GM12864 (cell line): ENCODE measurements around the gene USO1.

ENCODE experiments used
- DNase-seq: peaks from one replicate; pipeline ENCODE4 v3.0.0-alpha.2; 2011; ENCODE audit warnings: low read depth
- H3K4me3 ChIP-seq: 2 replicates; pipeline ENCODE4 v1.5.1; 2011; ENCODE audit warnings: mild to moderate bottlenecking, low read depth, low read length, control low read depth
- TF ChIP-seq, protein P1 (sequence below): IDR thresholded peaks from 2 replicates; pipeline ENCODE4 v1.5.1; 2011; ENCODE audit warnings: low read depth, mild to moderate bottlenecking, moderate library complexity, low read length, control low read depth, inconsistent platforms; ENCODE audit errors: missing control alignments

USO1 gene

DNA sequence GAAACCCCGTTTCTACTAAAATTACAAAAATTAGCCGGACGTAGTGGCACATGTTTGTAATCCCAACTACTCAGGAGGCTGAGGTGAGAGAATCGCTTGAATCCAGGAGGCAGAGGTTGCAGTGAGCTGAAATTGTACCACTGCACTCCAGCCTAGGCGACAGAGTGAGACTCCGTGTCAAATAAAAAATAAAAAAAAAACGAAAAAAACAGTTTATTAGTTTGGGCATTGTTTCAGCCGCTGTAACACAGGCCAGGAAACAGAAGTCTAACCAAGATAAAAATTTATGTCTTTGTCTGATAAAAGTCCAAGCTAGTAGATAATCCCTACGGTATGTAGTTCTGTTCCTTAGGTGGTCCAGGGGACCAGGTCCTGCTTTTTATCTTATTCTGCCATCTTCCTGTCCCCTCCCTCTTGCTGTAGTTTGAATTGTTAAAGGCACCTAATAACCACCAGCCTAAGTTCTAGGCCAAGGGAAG, 21.4 kb downstream of the USO1 start:
- TF ChIP-seq, protein P1, sequence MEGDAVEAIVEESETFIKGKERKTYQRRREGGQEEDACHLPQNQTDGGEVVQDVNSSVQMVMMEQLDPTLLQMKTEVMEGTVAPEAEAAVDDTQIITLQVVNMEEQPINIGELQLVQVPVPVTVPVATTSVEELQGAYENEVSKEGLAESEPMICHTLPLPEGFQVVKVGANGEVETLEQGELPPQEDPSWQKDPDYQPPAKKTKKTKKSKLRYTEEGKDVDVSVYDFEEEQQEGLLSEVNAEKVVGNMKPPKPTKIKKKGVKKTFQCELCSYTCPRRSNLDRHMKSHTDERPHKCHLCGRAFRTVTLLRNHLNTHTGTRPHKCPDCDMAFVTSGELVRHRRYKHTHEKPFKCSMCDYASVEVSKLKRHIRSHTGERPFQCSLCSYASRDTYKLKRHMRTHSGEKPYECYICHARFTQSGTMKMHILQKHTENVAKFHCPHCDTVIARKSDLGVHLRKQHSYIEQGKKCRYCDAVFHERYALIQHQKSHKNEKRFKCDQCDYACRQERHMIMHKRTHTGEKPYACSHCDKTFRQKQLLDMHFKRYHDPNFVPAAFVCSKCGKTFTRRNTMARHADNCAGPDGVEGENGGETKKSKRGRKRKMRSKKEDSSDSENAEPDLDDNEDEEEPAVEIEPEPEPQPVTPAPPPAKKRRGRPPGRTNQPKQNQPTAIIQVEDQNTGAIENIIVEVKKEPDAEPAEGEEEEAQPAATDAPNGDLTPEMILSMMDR, result no peak
- no peak for DNase-seq
- no peak overlapping the region for H3K4me3 ChIP-seq

DNA sequence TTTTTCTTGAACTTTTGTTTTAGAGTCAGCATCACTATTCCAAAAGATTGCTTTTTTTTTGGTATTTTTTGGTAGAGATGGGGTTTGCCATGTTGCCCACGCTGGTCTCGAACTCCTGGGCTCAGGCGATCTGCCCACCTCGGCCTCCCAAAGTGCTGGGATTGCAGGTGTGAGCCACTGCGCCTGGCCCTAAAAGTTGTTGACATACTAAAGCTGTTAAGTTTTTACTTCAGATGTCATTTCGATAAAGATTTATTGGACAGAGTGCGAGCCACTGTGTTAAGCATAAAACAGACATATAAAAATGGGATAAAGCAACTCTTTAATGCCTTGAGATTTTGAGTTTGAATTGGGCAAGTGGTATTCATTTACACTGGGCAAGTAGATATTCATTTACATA, 28.3 kb downstream of the USO1 start:
- TF ChIP-seq, protein P1, result no peak
- H3K4me3 ChIP-seq, result no peak overlapping the region
- DNase-seq, result no peak

DNA sequence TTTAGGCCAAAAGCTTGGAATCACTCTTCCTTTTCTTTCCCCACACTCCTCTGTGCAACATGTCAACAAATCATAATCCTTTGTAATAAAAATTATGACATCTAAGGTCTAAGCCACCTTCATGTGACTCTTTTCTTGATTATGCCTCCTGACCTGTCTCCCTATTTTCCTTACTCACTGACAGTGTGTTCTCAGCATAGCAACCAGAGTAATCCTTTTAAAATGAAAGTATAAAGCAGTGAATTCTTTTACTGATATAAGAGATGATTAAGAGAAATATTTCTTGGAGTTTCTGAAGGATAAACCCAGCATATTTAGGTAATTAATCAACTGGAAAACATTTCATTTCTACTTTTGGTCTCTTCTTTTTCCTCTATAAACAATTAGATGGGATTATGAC, 44.7 kb downstream of the USO1 start:
- TF ChIP-seq, protein P1, result no peak
- H3K4me3 ChIP-seq, result no peak overlapping the region
- DNase-seq, result no peak

DNA sequence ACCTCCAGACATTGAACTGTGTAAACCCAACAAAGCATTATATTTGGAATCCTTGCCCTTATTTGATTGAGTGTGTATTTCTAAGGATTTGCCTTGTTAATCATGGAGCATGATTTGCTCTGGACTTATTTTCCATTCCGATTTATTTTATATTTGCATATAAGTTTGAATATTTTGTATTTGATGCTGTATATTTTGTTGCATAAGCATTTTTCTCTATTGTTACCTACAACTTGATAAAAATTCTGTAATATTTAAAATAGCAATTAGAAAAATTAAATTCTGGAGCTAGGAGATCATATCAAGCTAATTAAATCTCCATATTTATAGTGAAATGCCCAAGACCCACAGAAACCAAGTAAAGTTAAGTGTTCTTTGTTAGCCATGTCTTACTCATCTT, 47.2 kb downstream of the USO1 start:
- H3K4me3 ChIP-seq, result no peak overlapping the region
- DNase-seq, result no peak
- TF ChIP-seq, protein P1, result no peak

DNA sequence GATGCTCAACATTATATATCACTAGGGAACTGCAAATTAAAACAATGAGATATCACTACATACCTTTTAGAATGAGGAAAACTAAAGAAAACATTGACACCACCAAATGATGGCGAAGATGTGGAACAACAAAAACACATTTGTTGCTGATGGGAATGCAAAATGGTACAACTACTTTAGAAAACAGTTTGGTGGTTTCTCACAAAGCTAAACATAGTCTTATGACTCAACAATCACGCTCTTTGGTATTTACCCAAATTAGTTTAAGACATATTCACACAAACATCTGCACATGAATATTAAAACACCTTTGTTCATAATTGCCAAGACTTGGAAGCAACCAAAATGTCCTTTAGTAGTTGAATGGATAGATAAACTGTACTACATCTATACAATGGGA, 53.2 kb downstream of the USO1 start:
- DNase-seq, result no peak
- no peak overlapping the region for H3K4me3 ChIP-seq
- TF ChIP-seq, protein P1, result no peak

DNA sequence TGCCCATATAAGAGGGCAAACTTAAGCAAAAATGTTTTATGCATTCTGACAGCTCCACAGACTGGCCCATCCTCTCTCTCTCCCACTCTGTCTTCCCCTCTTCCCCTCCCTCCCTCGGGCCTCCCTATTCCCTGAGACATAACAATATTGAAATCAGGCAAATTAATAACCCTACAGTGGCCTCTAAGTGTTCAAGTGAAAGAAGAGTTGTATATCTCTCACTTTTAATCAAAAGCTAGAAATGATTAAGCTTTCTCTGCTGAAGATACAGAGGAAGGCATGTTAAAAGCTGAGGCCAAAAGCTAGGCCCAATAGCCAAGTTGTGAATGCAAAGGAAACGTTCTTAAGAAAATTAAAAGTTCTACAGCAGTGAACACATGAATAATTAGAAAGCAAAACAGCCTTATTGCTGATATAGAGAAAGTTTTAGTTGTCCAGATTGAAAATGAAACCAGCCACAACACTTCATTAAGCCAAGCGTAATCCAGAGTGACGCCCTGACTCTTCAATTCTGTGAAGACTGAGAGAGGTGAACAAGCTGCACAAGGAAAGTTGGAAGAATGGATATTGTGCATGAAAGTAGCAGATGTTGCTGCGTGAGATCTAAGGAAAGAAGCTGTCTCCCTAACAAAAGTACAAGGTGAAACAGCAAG, 54.9 kb downstream of the USO1 start:
- TF ChIP-seq, protein P1, result no peak
- no peak overlapping the region for H3K4me3 ChIP-seq
- DNase-seq, result no peak

DNA sequence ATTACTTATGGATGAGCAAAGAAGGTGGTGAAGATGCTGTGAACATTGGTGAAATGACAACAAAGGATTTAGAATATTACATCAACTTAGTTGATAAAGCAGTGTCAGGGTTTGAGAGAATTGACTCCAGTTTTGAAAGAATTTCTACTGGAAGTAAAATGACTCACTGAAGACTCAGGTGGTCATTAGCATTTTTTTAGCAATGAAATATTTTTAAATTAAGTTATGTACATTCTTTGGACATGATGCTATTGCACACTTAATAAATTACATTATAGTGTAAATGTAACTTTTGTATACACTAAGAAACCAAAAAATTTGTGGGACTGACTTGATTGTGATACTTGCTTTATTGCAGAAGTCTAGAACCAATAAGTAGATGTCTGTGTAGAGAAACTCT, 56.9 kb downstream of the USO1 start:
- TF ChIP-seq, protein P1, result no peak
- H3K4me3 ChIP-seq, result no peak overlapping the region
- no peak for DNase-seq
